ENCODE data around the gene THAP7. TPM values are rescaled to one million over a fixed set of nuclear protein-coding genes. Genes with fewer than 3 reads are reported as not detected.
A peak's percentile ranks its signal among the peaks of the same experiment; 100 is the strongest.

THAP7 gene
- total RNA-seq, 1 experiment from 2014 or later, result 41.1 TPM

DNA sequence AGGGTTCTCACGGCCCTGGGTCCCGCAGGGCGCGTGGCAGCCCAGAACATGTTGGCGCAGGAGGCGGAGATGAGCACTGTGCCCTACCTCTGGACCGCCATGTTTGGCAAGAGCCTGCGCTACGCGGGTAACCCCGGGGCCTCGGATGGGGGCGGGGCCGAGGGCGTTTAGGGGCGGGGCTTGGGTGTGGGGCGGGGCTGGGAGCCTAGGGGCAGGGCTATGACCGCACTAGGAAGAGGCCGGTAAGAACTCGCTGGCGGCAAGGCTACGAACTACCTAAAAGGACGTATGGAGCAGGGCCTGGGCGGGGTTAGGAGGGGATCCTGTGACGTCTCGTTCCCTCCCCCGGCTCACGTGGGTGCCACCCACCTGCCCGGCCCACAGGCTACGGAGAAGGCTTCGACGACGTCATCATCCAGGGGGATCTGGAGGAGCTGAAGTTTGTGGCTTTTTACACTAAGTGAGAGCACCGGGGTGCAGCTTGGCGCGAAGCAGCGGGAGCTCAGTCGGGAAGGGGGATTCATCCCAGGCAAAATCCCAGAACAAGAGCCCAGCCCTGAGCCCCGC, 22.6 kb downstream of the THAP7 start:
- peak; percentile 40 for DNase-seq (ENCODE audit: low read depth)

DNA sequence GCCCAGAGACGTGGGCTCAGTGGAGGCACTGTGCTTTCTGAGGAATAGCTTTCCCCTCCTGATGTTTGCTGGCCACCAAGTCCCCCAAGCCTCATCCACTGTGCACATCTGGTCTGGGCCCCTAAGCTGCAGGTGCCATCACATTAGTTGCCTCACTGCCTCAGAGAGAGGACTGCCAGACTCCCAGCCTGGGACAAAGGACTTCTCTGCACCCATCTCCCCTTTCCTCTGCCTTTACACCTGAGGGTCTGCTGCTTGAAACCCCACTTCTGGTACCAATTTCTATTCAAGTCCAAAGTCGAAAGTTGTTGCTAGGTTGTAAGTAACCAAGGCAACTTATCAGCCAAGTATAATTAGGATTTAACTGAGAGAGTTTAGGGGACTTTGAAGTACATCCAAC, 23.5 kb downstream of the THAP7 start:
- no peak for DNase-seq (ENCODE audit: low read depth)

DNA sequence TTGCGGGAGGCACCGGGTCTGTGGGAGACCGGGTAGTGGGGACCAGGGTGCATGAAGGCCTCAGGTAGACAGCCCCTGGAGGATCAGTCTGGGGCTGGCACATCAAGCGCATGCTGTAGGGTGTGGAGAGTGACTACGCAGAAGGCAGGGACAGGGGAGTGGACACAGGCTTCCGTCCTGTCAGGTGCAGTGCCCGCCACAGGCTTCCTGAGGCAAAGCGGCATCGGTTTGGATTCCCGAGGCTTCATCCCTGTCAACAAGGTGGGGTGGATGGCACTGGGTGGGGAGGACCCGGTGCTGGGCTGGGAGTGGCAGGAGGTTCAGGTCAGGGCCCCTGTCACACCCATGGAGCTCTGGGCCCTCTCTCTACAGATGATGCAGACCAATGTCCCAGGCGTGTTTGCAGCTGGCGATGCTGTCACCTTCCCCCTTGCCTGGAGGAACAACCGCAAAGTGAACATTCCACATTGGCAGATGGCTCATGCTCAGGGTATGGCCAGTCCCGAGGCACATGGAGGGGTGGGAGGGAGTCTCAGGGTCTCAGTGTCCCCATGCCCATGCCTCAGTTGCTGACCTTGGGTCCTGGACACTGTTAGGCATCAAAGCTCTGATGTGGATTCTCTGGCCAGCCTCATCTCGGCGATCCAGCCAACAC, 24.3 kb downstream of the THAP7 start:
- DNase-seq (ENCODE audit: low read depth), result no peak

DNA sequence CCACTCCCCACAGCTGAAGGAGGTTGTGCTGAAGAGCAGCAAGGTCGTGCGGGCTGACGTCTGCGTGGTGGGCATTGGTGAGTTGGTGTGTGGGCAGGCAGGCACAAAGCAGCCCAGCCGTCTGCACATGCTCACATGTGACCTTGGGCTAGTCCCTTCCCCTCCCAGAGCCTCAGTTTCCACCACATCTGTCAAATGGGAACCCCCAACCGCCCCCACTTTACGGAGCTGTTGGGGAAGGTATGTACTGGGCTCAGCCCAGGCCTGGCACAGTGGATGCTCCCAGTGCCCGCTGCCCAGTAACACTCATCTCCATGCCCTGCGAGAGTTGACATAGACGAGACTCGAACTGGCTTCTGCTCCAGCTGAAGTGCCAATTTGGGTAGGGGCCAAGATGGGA, 24.9 kb downstream of the THAP7 start:
- no peak for DNase-seq (ENCODE audit: low read depth)

DNA sequence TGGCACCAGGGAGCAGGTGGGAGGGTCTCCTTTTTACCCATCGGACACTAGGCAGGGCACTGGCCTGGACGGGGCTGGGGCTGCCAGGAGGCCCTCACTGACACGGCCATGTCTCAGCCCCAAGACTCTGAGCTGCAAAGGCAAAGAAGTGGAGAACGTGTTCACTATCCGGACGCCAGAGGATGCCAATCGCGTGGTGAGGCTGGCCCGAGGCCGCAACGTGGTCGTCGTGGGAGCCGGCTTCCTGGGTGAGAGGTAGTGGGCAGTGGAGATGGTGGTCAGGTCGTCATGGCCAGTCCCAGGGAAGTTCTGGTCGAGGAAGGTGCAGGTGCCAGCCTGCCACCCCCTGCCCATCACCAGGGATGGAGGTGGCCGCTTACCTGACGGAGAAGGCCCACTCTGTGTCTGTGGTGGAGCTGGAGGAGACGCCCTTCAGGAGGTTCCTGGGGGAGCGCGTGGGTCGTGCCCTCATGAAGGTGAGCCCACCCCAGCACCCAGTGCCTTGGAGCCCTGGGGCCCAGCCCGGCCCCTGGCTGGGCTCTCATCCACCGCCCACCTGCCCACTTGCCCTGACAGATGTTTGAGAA, 25.5 kb downstream of the THAP7 start:
- no peak for DNase-seq (ENCODE audit: low read depth)

DNA sequence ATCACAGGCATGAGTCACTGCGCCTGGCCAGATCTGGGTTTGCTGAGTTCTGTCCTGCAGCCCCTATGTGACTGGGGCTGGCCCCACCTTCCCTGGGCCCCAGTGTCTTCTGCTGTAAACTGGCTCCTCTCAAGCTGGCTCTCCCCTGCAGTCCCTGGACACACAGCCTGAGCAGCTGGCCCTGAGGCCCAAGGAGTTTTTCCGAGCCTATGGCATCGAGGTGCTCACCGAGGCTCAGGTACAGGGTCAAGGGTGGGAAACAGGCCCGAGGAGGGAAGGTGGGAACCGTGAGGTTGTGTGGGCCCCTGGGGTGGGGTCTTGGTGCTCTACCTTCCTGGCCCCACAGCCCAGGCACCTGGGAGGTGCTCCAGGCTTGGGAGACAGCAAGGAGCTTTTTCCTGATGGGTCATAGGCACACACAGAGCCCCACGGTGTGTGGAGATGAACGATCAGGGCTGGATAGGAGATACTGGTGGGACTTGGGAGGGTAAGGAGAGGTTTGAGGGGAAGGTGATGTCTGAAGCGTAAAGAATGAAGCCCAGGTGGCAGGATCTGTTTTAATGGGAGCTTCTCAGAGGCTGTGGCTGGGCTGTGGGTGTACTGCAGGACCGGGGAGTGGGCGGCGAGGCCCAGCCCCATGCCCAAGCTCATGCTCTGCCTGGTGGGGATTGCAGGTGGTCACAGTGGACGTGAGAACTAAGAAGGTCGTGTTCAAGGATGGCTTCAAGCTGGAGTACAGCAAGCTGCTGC, 26.2 kb downstream of the THAP7 start:
- no peak for DNase-seq (ENCODE audit: low read depth)

DNA sequence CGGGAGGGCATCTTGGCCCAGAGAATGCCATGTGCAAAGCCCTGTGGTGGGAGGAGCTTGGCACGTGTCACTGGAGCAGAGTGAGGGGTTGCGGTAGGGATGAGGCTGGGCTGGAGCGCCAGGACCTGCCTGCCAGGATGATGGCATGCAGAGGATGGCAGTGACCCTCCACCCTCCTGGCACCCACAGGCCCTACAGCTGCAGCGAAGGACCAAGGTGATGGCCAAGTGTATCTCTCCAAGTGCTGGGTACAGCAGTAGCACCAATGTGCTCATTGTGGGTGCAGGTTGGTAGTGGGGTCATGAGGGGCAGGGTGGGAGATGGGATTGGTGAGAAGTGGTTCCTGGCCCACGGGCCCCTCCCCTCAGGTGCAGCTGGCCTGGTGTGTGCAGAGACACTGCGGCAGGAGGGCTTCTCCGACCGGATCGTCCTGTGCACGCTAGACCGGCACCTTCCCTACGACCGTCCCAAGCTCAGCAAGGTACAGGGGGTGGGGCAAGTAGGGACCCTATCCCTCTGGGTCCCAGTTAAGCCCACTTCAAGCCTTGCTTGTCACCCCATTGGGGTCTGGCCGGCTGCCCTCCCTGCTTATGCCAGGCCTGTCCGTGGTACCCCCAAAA, 27.5 kb downstream of the THAP7 start:
- DNase-seq (ENCODE audit: low read depth), result no peak

DNA sequence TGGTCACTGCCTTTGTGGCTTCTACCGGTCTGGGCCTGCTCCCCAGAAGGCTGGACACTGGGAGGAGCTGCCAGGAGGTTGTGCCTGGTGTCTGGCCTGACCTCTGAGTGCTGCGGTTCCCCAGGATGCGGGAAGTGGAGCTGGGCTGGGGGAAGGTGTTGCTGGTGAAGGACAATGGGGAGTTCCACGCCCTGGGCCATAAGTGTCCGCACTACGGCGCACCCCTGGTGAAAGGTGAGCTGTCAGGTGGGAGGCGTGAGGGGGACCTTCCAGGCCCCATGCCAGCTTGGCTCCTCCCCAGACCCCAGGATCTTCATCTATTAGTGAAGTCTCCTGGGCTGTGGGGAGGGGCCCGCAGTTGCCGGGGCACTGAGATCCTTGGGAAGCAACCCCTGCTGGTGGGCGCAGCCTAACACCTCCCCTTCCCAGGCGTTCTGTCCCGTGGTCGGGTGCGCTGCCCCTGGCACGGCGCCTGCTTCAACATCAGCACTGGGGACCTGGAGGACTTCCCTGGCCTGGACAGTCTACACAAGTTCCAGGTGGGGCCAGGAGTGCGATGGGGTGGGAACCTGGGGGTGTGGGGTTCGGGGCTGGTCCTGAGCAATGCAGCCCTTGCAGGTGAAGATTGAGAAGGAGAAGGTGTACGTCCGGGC, 28.2 kb downstream of the THAP7 start:
- DNase-seq (ENCODE audit: low read depth), result no peak

DNA sequence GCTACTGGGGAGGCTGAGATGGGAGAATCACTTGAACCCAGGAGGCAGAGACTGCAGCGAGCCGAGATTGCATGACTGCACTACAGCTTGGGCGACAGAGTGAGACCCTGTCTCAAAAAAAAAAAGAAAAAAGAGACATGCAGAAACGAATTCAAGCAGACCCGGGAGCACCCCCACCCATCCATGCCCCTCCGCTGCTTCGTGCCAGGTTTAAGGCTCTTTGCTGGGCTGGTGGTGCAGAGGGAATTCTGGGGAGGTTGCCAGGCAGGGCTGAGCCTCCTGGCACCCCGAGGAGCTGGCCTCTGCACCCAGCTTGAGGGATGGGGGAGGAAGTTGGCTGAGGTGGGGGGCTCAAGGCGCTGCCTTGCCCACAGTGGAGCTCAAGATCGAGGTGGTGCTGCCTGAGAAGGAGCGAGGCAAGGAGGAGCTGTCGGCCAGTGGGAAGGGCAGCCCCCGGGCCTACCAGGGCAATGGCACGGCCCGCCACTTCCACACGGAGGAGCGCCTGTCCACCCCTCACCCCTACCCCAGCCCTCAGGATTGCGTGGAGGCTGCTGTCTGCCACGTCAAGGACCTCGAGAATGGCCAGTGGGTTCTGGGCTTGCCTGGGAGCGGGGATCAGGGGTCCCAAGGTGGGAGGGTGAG, 28.9 kb downstream of the THAP7 start:
- no peak for DNase-seq (ENCODE audit: low read depth)

DNA sequence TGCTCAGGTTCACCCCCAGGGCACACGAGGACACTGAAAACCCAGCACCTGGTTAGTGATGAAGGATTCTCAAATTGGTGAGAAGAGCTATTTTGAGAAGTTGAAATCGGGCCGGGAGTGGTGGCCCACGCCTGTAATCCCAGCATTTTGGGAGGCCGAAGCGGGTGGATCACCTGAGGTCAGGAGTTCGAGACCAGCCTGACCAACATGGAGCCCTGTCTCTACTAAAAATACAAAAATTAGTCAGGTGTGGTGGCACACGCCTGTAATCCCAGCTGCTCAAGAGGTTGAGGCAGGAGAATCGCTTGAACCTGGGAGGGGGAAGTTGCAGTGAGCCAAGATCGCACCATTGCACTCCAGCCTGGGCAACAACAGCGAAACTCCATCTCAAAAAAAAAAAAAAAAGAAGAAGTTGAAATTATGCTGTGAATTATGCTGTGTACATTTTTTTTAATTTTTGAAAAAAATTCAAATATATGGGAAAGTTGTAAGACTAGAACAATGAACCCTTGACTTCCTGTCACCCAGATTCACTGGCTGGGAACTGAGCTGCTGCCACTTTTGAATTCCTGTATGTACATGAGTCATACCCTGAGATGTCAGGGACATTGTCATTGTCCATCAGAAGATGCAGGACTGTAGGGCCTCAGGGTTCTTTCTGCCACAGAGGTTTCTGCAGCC, 29.8 kb downstream of the THAP7 start:
- DNase-seq (ENCODE audit: low read depth), result peak; percentile 41

DNA sequence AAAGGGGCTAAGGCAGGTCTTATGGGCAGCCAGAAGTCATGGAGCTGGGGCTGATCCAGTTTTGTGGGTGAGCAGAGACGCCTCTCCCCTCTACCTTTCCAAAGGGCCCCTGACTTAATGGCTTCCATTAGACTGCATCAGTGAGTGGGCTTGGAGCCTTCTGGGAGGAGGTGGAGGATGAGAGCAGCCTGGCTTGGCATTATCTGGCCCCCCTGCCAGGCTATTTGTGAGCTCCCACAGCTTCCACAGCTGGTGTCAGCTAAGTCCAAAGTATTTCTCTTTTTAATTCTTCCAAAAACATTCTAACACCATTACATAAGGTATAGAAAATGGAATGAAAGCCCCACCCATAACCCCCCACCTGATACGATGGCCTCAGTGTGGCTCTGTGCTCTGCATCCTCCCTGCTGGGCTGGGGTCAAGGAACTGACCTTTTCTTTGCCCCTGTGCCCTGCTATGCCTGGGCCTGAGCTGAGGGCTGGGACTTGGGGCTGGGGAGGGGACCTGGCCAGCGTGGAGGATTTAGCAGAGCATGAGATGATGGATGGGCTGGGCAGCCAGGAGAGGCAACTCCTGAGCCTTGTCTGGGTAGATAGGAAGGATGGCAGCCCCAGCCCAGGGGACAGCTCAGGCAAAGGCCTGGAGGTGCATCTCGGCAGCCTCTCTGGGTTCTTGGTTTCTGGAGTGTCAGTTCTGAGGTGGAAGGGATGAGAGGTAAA, 30.8 kb downstream of the THAP7 start:
- DNase-seq (ENCODE audit: low read depth), result no peak

DNA sequence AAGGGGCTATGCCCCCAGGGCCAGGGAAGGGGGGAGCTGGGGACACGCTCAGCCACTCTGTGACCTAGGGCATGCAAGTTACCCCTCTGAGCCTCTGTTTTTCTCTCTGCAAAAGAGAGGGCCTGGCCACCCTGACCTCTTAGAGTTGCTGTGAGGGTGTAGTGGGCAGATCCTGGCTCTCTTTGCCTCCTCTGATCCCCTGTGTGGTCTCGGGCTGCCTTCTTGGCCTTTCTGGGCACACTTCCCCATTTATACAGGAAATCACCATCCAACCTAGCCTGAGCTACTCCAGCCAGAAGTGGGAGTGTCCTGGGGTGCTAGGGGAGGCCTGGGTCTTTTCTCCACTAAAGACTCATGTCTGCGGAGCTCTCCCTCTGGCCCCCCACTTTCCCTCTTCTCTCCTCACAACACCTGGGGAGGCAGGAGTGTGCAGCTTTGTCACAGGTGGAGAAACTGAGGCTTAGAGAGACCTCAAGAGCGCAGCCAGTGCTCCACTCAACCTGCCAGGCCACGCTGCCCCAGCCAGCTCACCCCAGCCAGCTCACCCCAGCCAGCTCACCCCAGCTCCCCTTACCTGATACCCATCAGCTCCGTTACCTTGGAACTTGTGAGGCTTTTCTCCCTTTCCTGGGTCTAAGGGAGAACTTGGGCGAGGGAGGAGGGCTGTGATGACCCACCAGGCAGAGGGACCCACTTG, 33.5 kb downstream of the THAP7 start:
- no peak for DNase-seq (ENCODE audit: low read depth)

DNA sequence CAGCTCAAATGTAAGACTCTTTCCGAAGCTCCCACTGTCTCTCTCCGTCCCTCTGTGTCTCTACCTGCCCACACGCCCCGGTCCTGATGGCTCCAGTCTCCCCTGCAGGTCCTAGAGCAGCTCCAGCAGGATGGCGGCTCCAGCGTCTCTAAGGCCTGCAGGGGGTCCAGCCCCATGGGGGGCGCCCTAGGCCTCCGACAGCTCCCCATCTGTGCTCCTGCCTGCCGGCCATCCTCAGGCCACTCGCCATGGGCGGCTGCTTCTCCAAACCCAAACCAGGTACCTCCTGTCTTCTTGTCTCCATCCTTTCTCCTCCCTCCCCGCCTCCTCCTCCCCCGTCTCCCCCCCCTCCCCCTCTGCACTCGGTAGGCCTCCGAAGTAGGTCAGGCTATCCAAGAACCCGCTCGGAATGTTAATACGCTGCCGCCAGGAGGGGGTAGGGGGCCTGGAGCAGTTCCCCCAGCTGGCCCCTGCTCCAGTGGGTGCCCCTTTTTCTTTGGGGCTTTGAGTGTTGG, 34.2 kb downstream of the THAP7 start:
- no peak for DNase-seq (ENCODE audit: low read depth)

DNA sequence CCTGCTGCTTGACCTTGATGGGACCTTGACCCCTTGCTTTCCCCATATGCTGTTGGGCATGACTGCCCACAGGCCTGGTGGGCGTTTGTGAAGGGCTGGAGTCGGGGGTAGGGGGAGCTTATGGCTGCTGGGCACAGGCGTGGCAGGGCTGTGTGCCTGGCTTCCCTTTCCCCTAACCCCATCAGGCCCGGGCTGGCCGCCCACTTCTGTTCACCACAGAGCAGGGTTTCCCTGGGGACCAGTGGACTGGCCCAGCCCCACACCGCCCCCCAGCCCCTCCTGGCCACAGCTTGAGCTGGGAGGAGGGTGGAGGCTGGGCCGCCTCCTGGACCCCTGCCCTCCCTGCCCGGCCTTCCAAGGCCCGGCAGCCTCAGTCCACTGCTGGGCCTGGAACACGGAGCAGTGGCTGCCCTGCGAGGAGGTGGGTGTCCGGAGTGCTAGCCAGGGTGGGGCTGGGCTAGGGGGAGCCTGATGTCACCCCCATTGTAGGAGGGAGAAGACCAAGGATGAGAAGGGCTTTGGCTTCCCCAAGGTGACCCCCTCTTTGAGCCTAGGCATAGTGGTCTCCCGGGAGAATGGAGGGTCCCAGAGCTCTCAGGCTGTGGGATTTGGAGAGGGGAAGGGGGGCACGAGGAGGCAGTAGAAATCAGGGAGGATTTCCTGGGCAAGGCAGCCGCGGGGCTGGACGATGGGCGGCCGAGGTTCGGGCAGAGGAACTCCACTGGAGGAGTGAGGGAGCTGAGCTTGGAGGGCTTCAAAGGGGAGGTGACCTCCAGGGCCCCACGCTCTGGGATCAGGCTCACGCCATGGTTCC, 34.8 kb downstream of the THAP7 start, which contains the start of gene AIFM3:
TSS of gene AIFM3 (plus strand) at position 373 of the 814 bp plus-strand sequence. CDS start 690 bp downstream, outside the sequence.
- DNase-seq (ENCODE audit: low read depth), result no peak

DNA sequence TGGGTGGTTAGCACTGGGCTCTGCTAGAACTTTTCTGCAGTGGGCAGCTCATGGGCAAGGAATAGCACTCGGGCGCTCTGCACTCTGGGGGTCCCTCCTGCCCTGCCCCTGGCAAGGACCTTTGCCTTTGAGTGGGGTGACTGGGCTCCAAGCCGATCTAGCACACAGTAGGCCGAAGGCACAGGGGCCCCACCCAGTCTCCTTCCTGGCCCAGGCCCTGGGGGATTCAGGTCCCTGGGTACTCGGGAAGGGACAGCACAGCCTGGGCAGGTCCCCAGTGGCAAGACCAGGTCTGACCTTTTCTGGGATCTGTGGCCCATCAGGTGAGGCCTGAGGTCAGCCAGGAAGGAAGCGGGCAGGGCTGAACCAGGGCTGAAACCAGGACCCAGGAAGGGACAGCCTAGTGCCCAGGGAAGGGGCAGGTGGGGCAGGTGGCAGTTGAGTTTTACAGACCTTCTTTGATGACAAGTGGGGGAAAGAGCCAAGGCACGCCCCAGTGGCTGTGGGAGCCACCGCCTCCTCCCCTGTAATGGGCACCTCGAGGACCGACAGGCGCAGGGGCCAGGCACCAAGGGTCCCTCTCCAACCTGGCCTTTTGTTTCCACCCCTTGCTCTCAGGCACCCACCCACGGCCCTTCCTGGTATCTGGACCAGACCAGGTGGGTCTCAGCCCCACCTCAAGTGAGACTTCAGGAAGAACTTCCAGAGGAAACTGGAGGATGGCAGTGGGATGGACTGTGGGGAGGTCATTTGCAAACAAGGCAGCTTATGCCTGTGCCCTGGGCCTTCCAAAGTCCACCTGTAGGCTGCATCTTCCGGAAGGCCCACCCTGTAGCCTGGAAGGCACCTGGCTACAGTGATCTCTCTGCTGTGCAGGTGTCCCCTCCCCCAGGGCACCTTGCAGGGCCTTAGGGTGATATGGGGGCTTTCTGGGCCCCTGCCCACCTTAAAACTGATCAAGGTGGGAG, 35.7 kb downstream of the THAP7 start:
- no peak for DNase-seq (ENCODE audit: low read depth)

DNA sequence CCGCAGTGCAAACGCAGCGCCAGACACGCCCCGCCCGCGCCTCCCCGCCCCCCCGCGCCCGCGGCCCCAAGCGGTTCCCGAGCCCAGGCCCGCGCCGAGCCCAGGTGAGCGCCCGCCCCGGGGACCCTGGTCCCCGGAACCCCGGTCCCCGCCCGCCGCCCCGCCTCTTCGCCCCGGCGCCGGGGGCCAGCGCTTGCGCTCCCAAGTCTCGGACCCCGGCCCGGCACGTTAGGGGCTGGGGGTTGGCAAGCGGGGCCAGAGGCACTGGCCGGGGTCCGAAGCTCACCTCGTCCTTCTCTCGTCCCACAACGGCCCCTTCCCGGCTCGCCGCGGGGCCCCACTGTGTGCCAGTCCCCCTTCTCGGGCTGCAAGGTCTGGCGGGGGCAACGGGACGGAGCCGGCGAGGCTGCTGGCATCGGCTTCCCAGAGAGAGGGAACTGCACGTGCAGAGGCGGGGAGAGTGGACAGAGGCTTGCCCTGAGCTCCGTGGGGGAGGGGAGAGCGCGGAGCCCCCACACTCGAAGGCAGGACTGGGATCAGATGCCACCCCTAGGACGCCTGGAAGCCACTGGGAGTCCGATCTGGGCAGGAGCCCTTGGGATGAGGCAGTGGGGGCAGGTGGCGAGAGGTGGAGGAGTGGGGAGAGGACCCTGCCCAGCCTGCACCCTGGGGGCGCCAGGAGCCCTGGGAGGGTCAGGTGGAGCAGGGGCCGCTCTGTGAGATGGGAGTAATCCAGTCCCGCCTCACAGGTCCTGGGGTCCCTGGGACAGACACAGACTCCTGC, 36.6 kb downstream of the THAP7 start:
- DNase-seq (ENCODE audit: low read depth), result no peak
